Measurements from ENCODE around the gene SERPINA5.

- TF ChIP-seq CTCF (IDR thresholded peaks at IDR 0.05 in 8 of 11, conservative IDR thresholded peaks at IDR 0.05 in 3 of 11), result no peak
- no peak for TF ChIP-seq POLR2AphosphoS5 (IDR thresholded peaks at IDR 0.05)
- TF ChIP-seq POLR2A (IDR thresholded peaks at IDR 0.05), result no peak
Measured at GRCh38 chr14:94561656-94562010, 19.6 kb upstream of the SERPINA5 start.
